GM12892 (cell line): ENCODE results near the gene SEMA6D.

Experiments used
- POLR2A ChIP-seq: IDR thresholded peaks from 2 replicates; pipeline ENCODE4 v1.6.1; 2011; ENCODE audit warnings: low read depth, low read length, control low read depth
- POLR2AphosphoS5 ChIP-seq: IDR thresholded peaks from 2 replicates; pipeline ENCODE4 v1.6.1; 2011; ENCODE audit warnings: low read depth, low read length, control low read depth

- TF ChIP-seq POLR2AphosphoS5 (no peak), POLR2A (no peak)
Observed at GRCh38 chr15:47696351-47696750, 21.0 kb upstream of the SEMA6D start.
